ENCODE data around the gene AHNAK. TPM values are rescaled to one million over a fixed set of nuclear protein-coding genes. Genes with fewer than 3 reads are reported as not detected.

AHNAK gene
- total RNA-seq, 2 donors from 2014 or later = 80.3 to 131 TPM

GRCh38 chr11:62516736-62517371 is 29.8 kb downstream of the AHNAK start:
- no peak overlapping the region for H3K27ac Mint-ChIP-seq
- no peak overlapping the region for H3K4me3 Mint-ChIP-seq
- peaks cover 0 to 1% of the 10 kb centered on the region in 2 donors for H3K36me3 Mint-ChIP-seq (ENCODE audit: insufficient read depth in 2 of 2)
- DNase-seq = no peak
- no peaks in the 10 kb centered on the region for H3K9me3 Mint-ChIP-seq
- no peak for ATAC-seq (replicated peaks in 1 of 2)
- peaks cover 5% of the 10 kb centered on the region for H3K4me1 Mint-ChIP-seq (ENCODE audit: low read depth)
- no peaks in the 10 kb centered on the region for H3K27me3 Mint-ChIP-seq (ENCODE audit: low read depth)

DNA sequence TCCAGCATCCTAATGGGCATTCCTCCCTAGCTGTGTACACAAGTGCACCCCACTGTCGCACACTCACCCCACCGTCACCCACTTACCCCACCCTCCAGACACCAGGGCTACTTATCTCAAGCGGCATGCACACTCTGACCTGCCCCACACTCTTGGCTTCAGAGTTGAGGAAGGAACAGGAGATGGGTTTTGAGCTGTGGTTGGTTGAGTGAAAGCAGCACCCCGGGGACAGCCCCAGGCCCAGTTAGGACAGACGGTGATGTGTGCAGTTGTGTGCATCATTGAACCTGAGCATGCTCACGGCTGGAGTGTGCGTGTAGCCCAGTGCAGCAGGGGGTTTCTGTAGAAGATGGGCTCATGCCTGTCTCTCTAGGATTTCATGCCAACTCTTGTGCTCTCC is 32.5 kb downstream of the AHNAK start:
- DNase-seq = peak in 1 of 2 donors; percentile 12
- Mint-ChIP-seq H3K9me3 (no peaks in the 10 kb centered on the region), H3K27me3 (ENCODE audit: low read depth) (no peaks in the 10 kb centered on the region), H3K36me3 (ENCODE audit: insufficient read depth in 2 of 2) (peaks cover 0 to 1% of the 10 kb centered on the region in 2 donors), H3K27ac (no peak overlapping the region), H3K4me3 (no peak overlapping the region), H3K4me1 (ENCODE audit: low read depth) (peaks cover 5% of the 10 kb centered on the region)
- ATAC-seq (replicated peaks in 1 of 2) = peak; percentile 55 to 73

DNA sequence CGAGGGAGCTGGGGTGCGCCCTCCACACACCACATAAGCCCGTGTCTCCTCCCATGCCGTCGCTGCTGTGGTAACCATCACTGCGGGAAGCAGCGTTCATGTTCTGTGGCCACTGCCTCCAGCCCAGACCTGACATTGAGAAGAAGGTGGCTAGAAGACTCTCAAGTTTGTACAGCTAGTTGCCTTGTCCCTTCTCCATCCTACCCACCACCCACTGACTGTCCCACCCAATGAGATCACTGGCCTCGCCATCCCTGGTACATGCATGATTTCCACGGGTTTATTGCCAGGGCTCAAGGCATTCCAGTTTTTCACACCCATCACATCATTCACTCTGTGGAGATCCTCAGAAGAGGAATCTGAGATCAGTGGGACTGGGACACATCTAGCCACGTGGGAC is 33.0 kb downstream of the AHNAK start:
- Mint-ChIP-seq H3K4me3 (no peak overlapping the region), H3K4me1 (ENCODE audit: low read depth) (peaks cover 5% of the 10 kb centered on the region), H3K36me3 (ENCODE audit: insufficient read depth in 2 of 2) (peaks cover 0 to 1% of the 10 kb centered on the region in 2 donors), H3K9me3 (no peaks in the 10 kb centered on the region), H3K27me3 (ENCODE audit: low read depth) (no peaks in the 10 kb centered on the region), H3K27ac (no peak overlapping the region)
- ATAC-seq (replicated peaks in 1 of 2) = no peak
- no peak for DNase-seq

GRCh38 chr11:62512961-62513360 is 33.6 kb downstream of the AHNAK start:
- Mint-ChIP-seq H3K36me3 (ENCODE audit: insufficient read depth in 2 of 2) (no peaks in the 10 kb centered on the region), H3K27me3 (ENCODE audit: low read depth) (no peaks in the 10 kb centered on the region), H3K4me1 (ENCODE audit: low read depth) (no peaks in the 10 kb centered on the region), H3K27ac (no peak overlapping the region), H3K4me3 (no peak overlapping the region), H3K9me3 (no peaks in the 10 kb centered on the region)
- ATAC-seq (replicated peaks in 1 of 2) (no peak), DNase-seq (no peak)

DNA sequence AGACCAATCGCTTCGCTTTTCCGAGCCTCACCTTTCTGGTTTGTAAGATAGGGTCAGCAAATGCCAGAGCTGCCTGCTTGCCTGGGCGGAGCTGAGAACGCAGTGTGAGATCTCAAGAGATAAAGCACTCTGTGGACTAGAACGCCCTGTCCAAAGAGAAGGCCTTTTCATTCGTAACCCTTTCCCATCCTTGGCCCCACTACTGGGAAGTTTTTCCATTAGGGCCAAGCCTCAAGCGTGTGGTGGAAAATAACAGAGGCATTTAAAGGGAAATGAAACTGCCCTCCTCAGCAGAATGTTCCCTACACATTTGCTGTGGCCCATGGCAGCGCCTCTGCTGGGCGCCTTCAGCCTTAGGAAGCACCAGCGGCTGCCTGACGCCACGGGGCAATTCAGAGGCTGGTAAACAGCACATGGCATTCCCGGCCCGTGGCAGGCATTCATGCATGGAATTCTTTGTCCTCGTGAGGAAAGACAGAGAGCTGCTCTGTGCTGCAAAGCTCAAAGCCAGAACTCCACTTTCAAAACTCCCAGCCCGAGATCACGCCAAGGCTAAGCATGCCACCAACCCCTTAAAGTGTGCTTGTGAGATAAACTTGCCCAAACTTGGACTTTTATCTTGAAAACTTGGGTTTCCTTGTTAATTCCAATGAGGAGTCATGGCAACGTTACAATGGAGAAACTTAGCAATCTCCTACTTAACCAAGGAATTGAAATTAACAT is 38.1 kb downstream of the AHNAK start:
- H3K27ac Mint-ChIP-seq = no peak overlapping the region
- ATAC-seq (replicated peaks in 1 of 2) (no peak), DNase-seq (no peak)
- no peaks in the 10 kb centered on the region for H3K27me3 Mint-ChIP-seq (ENCODE audit: low read depth)
- H3K9me3 Mint-ChIP-seq = no peaks in the 10 kb centered on the region
- no peak overlapping the region for H3K4me3 Mint-ChIP-seq
- H3K4me1 Mint-ChIP-seq (ENCODE audit: low read depth) = no peaks in the 10 kb centered on the region
- H3K36me3 Mint-ChIP-seq (ENCODE audit: insufficient read depth in 2 of 2) = no peaks in the 10 kb centered on the region

DNA sequence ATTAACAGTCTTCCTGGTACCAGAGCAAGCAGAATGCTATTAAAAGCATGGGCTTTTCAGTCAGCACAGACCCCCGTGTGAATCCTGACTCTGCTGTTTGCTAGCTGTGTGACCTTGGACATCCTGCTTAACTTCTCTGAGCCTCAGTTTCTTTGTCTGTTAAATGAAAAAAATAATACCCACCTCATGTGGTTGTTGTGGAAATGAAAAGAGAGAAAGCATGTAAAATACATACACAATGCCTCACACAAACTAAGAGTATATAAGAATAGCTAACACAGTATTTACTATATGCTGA is 39.5 kb downstream of the AHNAK start:
- ATAC-seq (replicated peaks in 1 of 2) (no peak), DNase-seq (no peak)
- peaks cover 8% of the 10 kb centered on the region for H3K27me3 Mint-ChIP-seq (ENCODE audit: low read depth)
- no peaks in the 10 kb centered on the region for H3K9me3 Mint-ChIP-seq
- H3K4me3 Mint-ChIP-seq = no peak overlapping the region
- H3K36me3 Mint-ChIP-seq (ENCODE audit: insufficient read depth in 2 of 2) = no peaks in the 10 kb centered on the region
- H3K27ac Mint-ChIP-seq = no peak overlapping the region
- H3K4me1 Mint-ChIP-seq (ENCODE audit: low read depth) = peaks cover 5% of the 10 kb centered on the region

- Mint-ChIP-seq H3K9me3 (no peaks in the 10 kb centered on the region), H3K27me3 (ENCODE audit: low read depth) (peaks cover 13% of the 10 kb centered on the region), H3K36me3 (ENCODE audit: insufficient read depth in 2 of 2) (no peaks in the 10 kb centered on the region), H3K4me1 (ENCODE audit: low read depth) (peaks cover 5% of the 10 kb centered on the region), H3K27ac (no peak overlapping the region), H3K4me3 (no peak overlapping the region)
- ATAC-seq (replicated peaks in 1 of 2) (no peak), DNase-seq (no peak)
Measured at GRCh38 chr11:62506413-62507124, 40.0 kb downstream of the AHNAK start.

DNA sequence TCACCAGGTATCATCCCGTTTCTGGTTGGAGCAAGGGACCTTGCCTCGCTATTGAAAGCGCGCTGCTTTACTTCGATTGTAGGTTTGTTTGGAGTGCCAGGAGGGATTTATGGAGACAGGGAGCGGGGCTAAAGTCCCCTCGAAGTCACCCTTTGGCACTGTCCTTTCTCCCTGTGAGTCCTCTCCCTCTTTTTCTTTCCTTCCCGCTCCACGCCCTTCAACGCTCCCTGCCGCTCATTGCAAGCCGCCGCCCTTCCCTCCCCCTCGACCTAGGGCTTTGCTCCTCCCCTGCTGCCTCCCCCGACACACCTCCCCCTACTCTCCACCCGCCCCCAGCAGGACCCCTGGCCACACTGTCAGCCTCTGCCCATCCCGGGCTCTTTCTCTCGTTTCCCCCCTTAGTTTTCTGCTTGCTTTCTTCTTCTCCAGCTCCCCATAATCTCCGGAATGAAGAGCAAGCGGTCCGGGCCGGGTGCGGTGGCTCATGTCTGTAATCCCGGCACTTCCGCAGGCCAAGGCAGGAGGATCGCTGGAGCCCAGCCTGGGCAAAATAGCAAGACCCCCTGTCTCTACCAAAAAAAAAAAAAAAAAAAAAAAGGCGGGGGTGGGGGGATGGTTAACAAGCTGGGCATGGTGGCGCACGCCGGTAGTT is 41.0 kb downstream of the AHNAK start:
- H3K9me3 Mint-ChIP-seq = no peaks in the 10 kb centered on the region
- peaks cover 5% of the 10 kb centered on the region for H3K4me1 Mint-ChIP-seq (ENCODE audit: low read depth)
- no peaks in the 10 kb centered on the region for H3K36me3 Mint-ChIP-seq (ENCODE audit: insufficient read depth in 2 of 2)
- H3K4me3 Mint-ChIP-seq = no peak overlapping the region
- DNase-seq (no peak), ATAC-seq (replicated peaks in 1 of 2) (no peak)
- H3K27ac Mint-ChIP-seq = no peak overlapping the region
- peaks cover 17% of the 10 kb centered on the region for H3K27me3 Mint-ChIP-seq (ENCODE audit: low read depth)

DNA sequence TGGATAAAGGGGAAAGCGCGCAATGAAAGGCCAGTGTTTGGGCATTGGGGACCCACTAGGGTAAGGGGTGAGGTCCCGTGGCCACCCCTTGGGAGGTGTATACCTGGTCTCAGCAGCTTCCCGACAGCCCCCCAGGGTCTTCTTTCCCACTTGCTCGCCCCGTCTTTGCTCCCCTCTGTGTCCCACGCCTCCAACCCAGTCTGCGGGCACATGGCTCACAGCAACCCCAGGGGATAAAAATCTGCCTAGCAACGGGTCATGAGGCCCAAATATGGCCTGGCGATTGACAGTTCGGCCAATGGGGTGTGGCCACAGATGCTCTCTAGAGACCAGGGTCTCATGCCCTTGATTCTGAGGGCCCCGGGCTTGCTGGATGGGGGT is 41.6 kb downstream of the AHNAK start:
- Mint-ChIP-seq H3K4me3 (no peak overlapping the region), H3K36me3 (ENCODE audit: insufficient read depth in 2 of 2) (no peaks in the 10 kb centered on the region), H3K9me3 (no peaks in the 10 kb centered on the region), H3K27me3 (ENCODE audit: low read depth) (peaks cover 17% of the 10 kb centered on the region), H3K27ac (no peak overlapping the region), H3K4me1 (ENCODE audit: low read depth) (peaks cover 5% of the 10 kb centered on the region)
- ATAC-seq (replicated peaks in 1 of 2) (no peak), DNase-seq (no peak)

- Mint-ChIP-seq H3K4me3 (no peak overlapping the region), H3K27me3 (ENCODE audit: low read depth) (peaks cover 17% of the 10 kb centered on the region), H3K36me3 (ENCODE audit: insufficient read depth in 2 of 2) (no peaks in the 10 kb centered on the region), H3K27ac (no peak overlapping the region), H3K4me1 (ENCODE audit: low read depth) (peaks cover 5% of the 10 kb centered on the region), H3K9me3 (no peaks in the 10 kb centered on the region)
- DNase-seq = no peak
- ATAC-seq (replicated peaks in 1 of 2) = no peak
Measured at GRCh38 chr11:62504158-62504973, 42.2 kb downstream of the AHNAK start.

GRCh38 chr11:62502030-62502730 is 44.4 kb downstream of the AHNAK start:
- DNase-seq (no peak), ATAC-seq (replicated peaks in 1 of 2) (no peak)
- no peaks in the 10 kb centered on the region for H3K36me3 Mint-ChIP-seq (ENCODE audit: insufficient read depth in 2 of 2)
- no peaks in the 10 kb centered on the region for H3K9me3 Mint-ChIP-seq
- H3K4me1 Mint-ChIP-seq (ENCODE audit: low read depth) = peaks cover 5% of the 10 kb centered on the region
- H3K27ac Mint-ChIP-seq = no peak overlapping the region
- peaks cover 17% of the 10 kb centered on the region for H3K27me3 Mint-ChIP-seq (ENCODE audit: low read depth)
- H3K4me3 Mint-ChIP-seq = no peak overlapping the region

GRCh38 chr11:62501432-62501891 is 45.1 kb downstream of the AHNAK start:
- H3K27me3 Mint-ChIP-seq (ENCODE audit: low read depth) = peaks cover 17% of the 10 kb centered on the region
- no peaks in the 10 kb centered on the region for H3K9me3 Mint-ChIP-seq
- DNase-seq = no peak
- no peak for ATAC-seq (replicated peaks in 1 of 2)
- no peak overlapping the region for H3K27ac Mint-ChIP-seq
- no peak overlapping the region for H3K4me3 Mint-ChIP-seq
- H3K4me1 Mint-ChIP-seq (ENCODE audit: low read depth) = peaks cover 5% of the 10 kb centered on the region
- no peaks in the 10 kb centered on the region for H3K36me3 Mint-ChIP-seq (ENCODE audit: insufficient read depth in 2 of 2)
